C4-2B (cell line): ENCODE results near the gene DNAJC25.

ENCODE experiments used
- H3K27ac ChIP-seq: fragments of 450-650 bp; 2 replicates; pipeline ENCODE4 v1.5.1; 2017
- ZFX ChIP-seq: fragments of 450-650 bp; IDR thresholded peaks from 2 replicates; pipeline ENCODE4 v1.6.1; 2017
- TF ChIP-seq, protein P1 (sequence below): fragments of 450-650 bp; conservative IDR thresholded peaks from 2 replicates; pipeline ENCODE4 v1.5.1; 2017; ENCODE audit warnings: mild to moderate bottlenecking

The DNAJC25 gene

DNA sequence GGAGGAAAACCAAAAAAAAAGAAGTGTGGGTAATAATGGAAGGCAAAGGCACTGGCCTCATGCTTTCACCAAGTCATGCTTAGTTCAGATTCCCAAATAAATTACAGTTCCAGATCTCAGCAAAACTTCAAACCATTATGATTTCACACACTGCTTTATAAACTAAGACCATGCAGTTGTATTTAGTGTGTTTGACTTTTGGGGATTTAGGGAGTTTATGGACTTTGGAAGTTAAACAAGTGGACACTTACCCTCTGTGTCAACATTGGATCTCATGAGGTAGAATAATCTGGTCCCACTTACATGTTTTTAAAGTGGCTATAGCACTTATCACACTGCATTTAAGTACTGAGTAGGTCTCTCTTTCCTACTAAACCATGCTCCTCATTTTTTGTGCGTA is 3.7 kb downstream of the DNAJC25 start:
- H3K27ac ChIP-seq: no peak overlapping the region
- TF ChIP-seq, protein P1, sequence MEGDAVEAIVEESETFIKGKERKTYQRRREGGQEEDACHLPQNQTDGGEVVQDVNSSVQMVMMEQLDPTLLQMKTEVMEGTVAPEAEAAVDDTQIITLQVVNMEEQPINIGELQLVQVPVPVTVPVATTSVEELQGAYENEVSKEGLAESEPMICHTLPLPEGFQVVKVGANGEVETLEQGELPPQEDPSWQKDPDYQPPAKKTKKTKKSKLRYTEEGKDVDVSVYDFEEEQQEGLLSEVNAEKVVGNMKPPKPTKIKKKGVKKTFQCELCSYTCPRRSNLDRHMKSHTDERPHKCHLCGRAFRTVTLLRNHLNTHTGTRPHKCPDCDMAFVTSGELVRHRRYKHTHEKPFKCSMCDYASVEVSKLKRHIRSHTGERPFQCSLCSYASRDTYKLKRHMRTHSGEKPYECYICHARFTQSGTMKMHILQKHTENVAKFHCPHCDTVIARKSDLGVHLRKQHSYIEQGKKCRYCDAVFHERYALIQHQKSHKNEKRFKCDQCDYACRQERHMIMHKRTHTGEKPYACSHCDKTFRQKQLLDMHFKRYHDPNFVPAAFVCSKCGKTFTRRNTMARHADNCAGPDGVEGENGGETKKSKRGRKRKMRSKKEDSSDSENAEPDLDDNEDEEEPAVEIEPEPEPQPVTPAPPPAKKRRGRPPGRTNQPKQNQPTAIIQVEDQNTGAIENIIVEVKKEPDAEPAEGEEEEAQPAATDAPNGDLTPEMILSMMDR: no peak
- TF ChIP-seq ZFX: no peak

DNA sequence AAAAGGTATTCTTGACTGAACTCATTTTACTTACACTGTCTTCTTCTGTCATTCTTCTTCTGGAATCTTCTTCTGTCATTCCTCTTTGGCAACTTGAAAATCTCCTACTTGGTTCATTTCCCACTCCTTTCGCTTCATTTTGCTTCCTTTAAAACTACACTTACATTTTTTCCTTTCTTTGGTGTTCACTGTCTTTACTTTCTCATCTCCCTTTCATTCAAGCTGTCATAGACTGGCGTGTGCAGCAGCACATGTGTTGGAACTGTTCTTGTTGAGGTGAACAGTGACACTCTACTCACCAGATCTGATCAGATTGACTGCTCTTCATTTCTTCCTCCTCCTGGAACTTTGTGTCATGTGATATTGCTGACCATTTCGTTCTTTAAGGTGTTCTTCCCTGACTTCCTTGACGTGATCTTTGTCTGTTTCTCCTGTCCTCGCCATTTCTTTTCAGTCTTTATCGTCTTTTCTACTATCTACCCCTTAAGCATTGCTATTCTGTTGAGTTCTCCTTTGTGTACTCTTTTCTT is 6.4 kb downstream of the DNAJC25 start:
- no peak overlapping the region for H3K27ac ChIP-seq
- TF ChIP-seq ZFX: no peak
- TF ChIP-seq, protein P1: no peak

DNA sequence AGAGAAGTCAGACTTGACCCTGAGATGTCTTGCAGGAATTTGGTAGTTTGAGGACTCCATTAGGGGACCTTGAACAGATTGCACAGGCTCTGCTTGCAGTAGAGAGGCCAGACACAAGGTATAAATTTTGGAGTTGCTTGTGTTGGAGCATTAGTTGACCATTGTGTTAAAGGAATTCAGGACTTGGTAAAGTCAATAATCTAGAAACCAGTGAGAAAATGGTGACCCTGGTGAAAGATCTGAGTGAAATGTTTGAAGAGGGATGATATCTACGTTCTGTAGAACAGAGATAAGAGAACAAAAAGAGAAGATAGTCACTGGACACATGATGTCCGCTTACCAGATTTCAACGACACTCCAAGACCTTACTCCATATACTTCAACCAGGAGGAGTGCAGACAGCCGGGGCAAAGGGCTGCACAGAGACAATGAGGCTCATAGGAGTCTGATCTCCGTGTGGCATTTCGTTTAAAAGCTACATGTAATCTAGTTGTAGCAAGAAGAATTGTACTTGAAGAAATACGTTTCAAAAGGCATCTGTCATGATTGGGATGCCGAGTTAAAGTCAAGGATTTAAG is 13.2 kb downstream of the DNAJC25 start:
- TF ChIP-seq, protein P1: no peak
- no peak for TF ChIP-seq ZFX
- H3K27ac ChIP-seq: no peak overlapping the region

DNA sequence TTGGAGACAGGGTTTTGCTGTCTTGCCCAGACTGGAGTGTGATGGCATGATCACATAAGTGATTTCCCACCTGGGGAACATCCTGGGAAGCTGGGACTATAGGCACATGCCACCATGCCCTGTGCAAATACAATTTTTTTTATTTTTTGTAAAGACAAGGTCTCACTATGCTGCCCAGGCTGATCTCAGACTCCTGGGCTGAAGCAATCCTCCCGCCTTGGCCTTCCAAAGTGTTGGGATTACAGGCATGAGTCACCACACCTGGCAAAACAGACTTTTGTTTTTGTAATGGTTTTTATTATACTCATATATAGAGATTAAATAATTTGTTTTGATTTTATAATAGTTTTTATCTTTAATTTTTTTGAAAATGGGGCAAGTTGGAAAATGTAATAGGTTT is 14.7 kb downstream of the DNAJC25 start:
- H3K27ac ChIP-seq: no peak overlapping the region
- TF ChIP-seq, protein P1: no peak
- no peak for TF ChIP-seq ZFX

DNA sequence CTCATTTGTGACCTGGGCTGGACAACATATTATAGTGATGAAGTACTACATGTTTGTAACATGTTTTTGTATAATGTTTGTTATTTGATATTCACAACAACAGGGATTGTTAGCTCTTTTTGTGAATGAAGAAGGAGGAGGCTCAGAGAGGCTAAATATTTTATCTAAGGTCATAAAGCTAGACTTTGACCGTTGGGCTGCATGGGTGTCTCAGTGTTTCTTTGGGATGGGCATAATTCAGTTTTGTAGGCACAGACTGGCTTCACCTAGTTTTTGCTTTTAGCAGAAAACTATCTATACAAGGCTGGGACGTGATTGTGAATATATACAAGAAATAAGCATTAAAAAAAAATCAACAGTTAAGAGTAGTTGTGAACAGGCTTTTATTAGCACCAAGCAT is 15.3 kb downstream of the DNAJC25 start:
- no peak overlapping the region for H3K27ac ChIP-seq
- TF ChIP-seq ZFX: no peak
- TF ChIP-seq, protein P1: no peak

DNA sequence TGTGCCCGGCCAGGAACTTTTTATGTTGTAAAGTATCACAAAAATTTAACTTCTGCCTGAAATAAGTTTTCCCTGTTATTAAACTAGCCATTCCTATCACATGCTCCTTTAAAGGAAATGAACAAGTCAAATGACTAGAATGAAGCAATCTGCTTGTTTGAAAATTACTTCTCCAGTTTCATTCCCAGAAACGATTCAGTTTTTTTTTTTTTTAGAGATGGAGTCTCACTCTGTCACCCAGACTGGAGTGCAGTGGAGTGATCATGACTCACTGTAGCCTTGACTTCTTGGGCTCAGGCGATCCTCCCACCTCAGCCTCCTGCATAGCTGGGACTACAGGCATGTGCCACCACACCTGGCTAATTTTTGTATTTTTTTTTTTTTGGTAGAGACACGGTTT is 16.9 kb downstream of the DNAJC25 start:
- no peak overlapping the region for H3K27ac ChIP-seq
- no peak for TF ChIP-seq ZFX
- TF ChIP-seq, protein P1: no peak

DNA sequence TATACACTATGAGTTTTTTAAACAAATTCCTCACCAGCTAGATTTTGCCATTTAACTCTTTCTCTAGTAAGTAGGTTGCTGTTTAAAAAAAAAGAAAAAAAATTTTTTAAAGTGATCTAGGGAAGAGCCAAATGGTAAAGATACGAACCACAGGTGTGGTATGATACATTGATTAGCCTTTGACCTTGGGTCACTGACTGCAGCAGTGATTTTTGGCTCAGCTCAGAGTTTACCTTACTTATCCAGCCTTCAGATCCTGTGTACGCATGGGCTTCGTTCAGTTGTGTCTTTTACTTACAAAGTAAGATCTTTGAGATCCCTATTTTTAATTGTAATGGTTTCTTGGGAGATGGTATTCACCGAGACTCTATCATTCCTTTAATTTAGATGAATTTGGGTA is 17.9 kb downstream of the DNAJC25 start:
- TF ChIP-seq ZFX: no peak
- TF ChIP-seq, protein P1: no peak
- no peak overlapping the region for H3K27ac ChIP-seq
